Measurements from ENCODE around the gene CSN3.
"Not testable (repeated sequence)": the region's sequence is repeated elsewhere in the genome, so short reads cannot be mapped to it uniquely, and the experiment has no call there.

The CSN3 gene

DNA sequence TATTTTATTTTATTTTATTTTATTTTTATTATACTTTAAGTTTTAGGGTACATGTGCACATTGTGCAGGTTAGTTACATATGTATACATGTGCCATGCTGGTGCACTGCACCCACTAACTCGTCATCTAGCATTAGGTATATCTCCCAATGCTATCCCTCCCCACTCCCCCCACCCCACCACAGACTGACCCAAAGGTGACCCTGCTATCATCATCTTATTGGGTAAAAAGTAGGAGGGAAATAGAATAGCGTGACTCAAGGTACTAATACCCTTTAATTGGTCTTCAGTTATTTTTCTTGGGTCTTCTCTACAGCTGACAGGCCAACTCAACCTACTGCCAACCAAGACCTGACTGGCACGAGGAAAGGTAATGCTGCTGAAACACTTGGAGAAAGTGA lies at the start of gene CSN3:
TSS of gene CSN3 (plus strand) at position 301 of the 400 bp plus-strand sequence. CDS start 2,223 bp downstream, outside the sequence.
- DNase-seq, result not testable (repeated sequence)

GRCh38 chr4:70192895-70193294 lies 49.5 kb upstream of the CSN3 start:
- no peak for DNase-seq

GRCh38 chr4:70195425-70195824 lies 47.0 kb upstream of the CSN3 start, which contains the start of gene ODAM:
Gene ODAM, plus strand, starts transcription at chr4:70195725. Its CDS starts 819 bp downstream, at chr4:70196544.
- no peak for DNase-seq

DNA sequence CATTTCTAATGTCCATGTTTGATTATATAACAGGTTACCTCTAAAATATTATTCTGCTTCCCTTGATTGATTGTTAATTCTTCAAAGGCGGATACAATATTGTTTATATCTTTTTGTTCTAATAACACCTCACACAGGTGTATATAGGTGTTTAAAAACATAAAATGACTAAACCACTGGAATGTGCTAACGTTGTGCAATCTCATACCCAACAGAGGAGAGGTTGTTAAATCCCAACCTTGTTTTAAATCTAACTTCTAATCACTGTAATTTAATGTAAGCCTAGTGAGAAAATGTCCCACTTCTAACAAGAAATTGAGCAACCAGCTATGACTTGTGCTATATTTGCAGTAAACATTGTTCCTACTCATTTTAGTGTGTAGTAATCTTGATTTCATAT lies 45.5 kb upstream of the CSN3 start:
- DNase-seq, result no peak

GRCh38 chr4:70197842-70198241 lies 44.6 kb upstream of the CSN3 start:
- no peak for DNase-seq

- DNase-seq, result no peak
These were observed 38.8 kb upstream of the CSN3 start for GRCh38 chr4:70203601-70204000.

DNA sequence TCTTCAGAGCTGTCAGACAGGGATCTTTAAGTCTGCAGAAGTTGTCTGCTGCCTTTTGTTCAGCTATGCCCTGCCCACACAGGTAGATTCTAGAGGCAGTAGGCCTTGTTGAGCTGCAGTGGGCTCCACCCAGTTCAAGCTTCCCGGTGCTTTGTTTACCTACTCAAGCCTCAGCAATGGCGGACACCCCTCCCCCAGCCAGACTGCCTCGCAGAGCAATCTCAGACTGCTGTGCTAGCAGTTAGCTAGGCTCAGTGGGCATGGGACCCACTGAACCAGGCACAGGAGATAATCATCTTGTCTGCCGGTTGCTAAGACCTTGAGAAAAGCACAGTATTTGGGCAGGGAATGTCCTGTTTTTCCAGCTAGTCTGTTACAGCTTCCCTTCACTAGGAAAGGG lies 29.6 kb upstream of the CSN3 start:
- DNase-seq, result not testable (repeated sequence)

GRCh38 chr4:70216109-70216508 lies 26.3 kb upstream of the CSN3 start:
- not testable (repeated sequence) for DNase-seq

- not testable (repeated sequence) for DNase-seq
These were observed 25.8 kb upstream of the CSN3 start for GRCh38 chr4:70216550-70216949.

- DNase-seq, result not testable (repeated sequence)
These were observed 21.0 kb upstream of the CSN3 start for GRCh38 chr4:70221389-70221788.

DNA sequence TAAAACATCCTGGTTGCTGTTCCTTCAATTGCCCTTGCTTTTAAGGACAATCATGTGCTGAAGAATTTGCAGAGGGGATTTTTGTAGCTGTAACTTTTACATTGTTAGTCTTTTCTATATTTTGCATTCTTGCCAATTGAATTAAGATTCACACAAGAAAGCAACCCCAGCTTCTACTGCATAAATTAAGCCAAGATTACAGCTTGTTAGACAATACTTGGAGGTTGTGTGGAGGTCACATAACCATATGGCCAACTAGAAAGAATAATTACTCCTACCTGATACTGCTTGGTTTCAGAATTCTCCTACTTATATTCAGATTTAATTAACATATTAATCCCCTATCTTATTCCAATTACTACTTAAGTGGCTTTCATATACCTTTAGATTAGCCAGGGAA lies 20.6 kb upstream of the CSN3 start:
- not testable (repeated sequence) for DNase-seq

DNA sequence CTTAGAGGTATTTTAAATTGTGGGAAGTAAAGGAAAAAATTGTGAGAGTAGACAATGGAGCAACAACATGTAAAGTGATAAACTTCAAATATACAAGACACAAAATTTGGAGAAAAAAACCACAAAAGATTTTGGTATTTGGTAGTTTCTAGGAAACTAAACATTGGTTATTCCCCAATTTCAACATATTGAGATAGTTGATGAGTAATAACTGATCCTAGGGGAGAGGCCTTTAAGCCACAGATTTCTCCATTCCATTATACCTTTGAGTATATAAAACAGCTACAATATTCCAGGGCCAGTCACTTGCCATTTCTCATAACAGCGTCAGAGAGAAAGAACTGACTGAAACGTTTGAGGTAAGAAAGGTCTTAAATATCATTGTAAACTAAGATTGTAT lies 16.6 kb upstream of the CSN3 start, which contains the start of gene FDCSP:
TSS of gene FDCSP (plus strand) at position 301 of the 400 bp plus-strand sequence. CDS start 5,071 bp downstream, outside the sequence.
- DNase-seq, result no peak

DNA sequence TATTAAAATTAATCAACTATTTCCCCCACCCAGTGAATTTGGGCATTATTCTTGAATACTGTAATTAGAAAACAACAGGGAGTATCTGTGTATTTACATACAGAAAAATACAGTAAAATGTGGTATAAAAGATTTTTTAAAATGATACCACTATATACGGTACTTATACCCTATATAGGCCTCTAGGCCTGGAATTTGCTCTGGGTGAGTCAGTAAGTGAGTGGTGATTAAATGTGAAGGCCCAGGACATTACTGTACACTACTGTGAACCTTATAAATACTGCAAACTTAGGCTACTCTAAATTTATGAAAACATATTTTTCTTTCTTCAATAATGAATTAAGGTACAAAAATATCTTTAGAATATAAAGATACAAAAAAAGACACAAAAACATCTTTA lies 6.3 kb upstream of the CSN3 start:
- DNase-seq, result no peak

DNA sequence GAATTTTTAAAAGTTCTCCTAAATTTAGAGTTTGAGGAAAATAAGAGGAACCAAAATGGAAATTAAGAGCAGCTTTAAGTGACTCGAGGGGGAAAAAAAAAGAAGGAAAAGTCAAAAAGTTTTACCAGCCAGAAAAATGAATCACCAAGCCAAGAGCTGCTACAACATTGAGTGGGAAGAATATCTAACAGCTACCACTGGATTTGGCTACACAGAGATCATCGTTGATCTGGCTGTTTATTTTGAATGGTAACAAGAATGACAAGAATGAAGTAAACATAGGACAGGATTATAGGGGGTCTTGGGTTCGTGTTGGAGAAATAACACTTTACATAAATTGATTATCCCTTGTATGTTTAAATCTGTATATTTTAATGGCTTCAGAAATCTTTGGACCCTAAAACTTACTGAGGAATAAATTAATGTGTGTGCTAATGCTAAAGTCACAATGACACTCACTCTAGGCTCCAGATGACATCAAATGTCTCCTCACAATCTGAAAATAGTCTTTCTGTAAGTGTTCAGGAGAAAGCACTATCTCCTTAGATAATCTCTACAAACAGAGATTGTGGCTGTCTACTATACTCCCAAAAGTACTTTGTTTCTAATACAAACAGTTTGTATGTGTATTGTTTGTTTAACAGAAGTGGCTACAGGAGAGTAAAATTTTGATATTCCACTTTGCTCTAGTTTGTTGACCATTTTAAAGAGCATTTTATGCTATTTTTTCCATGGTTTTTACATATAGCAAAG lies 3.1 kb upstream of the CSN3 start:
- DNase-seq, result no peak

GRCh38 chr4:70239884-70240591 lies 2.4 kb upstream of the CSN3 start:
- DNase-seq, result no peak

DNA sequence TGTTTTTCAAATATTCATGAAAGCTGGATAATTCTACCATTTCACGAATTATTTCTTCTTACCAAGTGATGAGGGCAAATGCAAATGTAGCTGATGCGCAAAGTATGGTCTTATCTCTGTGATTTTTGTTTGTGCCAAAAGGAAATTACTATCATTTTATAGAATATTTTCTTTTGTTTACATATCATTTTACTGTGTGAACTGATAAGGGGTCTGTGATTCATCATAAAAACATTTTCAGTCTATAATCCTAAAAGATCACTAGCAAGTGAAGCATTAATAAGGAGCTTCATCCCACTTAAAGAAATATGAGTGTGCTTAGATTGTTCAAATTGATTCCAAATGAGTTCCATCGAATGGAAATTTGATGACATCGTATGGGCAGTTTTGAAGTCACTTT lies 694 bp downstream of the CSN3 start:
- DNase-seq, result no peak

DNA sequence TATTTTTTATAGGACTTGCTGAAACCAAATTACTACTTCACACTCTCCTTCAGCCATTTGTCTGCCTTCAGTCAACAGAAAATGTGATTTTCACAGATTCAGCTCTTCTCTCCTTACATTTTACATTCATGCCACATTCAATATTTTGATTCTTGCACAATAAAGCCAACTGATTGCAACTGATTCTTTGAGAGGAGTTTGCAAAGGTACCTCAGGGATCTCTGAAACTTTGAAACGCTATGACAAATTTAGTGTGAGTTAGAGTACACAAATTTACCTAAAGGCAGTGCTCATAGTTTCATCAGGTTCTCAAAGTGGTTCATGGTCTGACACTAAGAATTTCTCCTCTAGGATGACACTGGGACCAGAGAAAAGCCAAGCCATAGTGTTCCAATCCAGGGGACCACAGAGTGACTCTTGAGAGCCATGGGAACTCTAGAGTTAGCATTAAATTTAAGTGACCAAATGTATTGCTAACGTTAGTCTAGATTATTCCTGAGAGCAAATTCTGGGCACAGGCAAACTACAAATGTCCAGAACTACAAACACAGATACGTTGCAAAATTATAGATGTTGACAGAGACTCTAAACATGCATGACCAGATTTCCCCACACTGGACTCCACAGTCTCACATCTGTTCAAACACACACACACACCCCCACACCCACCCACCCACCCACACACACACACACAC lies 9.0 kb downstream of the CSN3 start:
- DNase-seq, result no peak

DNA sequence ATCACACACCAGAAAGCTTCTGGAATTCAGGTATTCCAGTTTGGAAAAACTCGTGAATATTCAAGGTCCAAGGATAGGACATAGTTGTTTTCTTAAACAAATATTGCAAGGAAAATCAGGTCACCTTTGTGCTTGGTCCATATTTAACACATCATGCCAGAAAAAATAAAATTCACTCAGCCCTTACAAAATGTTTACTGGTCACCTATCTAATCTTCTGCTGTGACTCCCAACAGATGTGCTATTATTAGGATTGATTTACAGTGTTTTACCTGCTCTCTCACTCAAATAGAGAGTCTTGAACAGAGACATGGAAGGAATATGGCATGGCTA lies 9.5 kb downstream of the CSN3 start:
- no peak for DNase-seq

- DNase-seq, result no peak
These were observed 27.3 kb downstream of the CSN3 start for GRCh38 chr4:70269674-70270073.

GRCh38 chr4:70277121-70277520 lies 34.7 kb downstream of the CSN3 start:
- DNase-seq, result no peak

DNA sequence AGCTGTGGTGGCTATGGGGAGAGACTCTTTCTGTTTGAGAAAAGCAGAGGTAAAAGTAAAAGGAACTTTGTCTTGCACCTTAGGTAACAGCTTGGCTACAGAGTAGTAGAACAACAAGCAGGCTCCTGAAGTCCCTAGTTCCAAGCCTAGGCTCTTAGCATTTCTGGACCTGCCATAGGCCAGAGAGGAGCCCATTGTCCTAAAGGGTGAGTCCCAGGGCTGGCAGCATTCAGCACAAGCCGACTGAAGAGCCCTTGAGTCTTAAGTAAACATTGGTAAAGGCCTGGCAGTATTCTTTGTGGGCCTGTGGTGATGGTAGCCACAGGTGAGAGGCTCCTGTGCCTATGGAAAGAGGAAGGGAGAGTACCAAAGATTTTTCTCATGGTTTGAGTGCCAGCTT lies 38.2 kb downstream of the CSN3 start:
- no peak for DNase-seq

DNA sequence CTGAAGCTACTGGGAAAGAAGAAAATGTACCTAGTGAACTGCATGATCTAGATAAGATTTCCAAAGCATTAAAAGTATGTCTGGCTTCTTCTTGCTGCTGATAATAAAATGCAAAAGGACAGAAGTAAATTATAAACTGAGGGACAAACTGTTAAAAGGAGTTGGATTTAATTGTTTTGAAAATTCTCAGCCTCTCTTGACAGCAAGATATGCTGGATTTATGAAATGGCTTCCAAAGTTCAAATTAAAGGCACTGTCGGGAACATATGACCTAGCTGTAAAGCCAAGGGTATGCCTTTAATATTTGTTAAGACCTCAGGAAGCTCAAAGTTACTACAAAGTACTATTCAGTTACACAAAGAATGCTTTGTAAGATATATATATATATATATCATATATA lies 46.3 kb downstream of the CSN3 start:
- DNase-seq, result no peak

GRCh38 chr4:70291341-70291740 lies 48.9 kb downstream of the CSN3 start:
- DNase-seq, result no peak

DNA sequence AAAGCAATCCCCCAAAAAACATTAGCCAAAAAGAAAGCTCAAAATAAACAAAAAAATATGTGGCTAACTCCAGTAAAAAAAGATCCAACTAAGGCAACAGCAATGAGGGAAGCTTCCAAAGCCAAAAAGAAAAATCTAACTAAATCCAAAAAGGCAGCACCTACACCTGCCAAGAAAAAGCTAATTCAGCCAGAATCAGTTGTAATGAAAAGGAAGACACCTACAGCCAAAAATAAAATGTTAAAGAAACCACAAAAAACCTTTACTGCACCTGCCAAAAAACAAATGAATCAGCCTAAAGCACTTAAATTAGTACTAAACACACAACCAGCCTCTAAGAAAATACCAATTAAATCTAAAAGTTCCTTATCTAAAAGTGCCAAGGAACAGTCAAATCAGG lies 55.2 kb downstream of the CSN3 start:
- no peak for DNase-seq
